Small intestine (tissue), 7 donors: ENCODE data around the gene RIC8B. TPM values are rescaled to one million over a fixed set of nuclear protein-coding genes. Genes with fewer than 3 reads are reported as not detected.

Source experiments
- DNase-seq, 2 donors: peaks; one replicate each; pipeline versions ENCODE4 v3.0.0 to v3.0.0-alpha.2; 2013
- FAIRE-seq: peaks from 2 replicates; lab custom pipeline; 2012; peaks lifted over from hg19 to GRCh38; lab: Jason Lieb, UNC
- H3K27ac ChIP-seq, 3 donors: one replicate each; pipeline ENCODE4 v1.5.1; 2013; ENCODE audit warnings: low read length in 2 of 3, mild to moderate bottlenecking in 2 of 3, control low read depth in 1 of 3, inconsistent platforms in 1 of 3, low read depth in 1 of 3, moderate library complexity in 1 of 3
- H3K27me3 ChIP-seq, 3 donors: one replicate each; pipeline ENCODE4 v1.6.1; 2013; ENCODE audit warnings: low read length in 3 of 3, inconsistent platforms in 1 of 3; ENCODE audit not compliant: control insufficient read depth in 3 of 3, insufficient read depth in 3 of 3
- H3K36me3 ChIP-seq, 3 donors: one replicate each; pipeline ENCODE4 v1.6.1; 2013; ENCODE audit warnings: low read length in 3 of 3, inconsistent platforms in 1 of 3, low read depth in 1 of 3, mild to moderate bottlenecking in 1 of 3, moderate library complexity in 1 of 3; ENCODE audit not compliant: control insufficient read depth in 3 of 3, insufficient read depth in 2 of 3
- H3K4me1 ChIP-seq, 3 donors: one replicate each; pipeline ENCODE4 v1.6.1; 2013; ENCODE audit warnings: low read length in 2 of 3, inconsistent platforms in 1 of 3, low read depth in 1 of 3, mild to moderate bottlenecking in 1 of 3, moderate library complexity in 1 of 3; ENCODE audit not compliant: control insufficient read depth in 3 of 3, insufficient read depth in 2 of 3
- H3K4me3 ChIP-seq, 3 donors: one replicate each; pipeline ENCODE4 v1.5.1; 2013; ENCODE audit warnings: low read length in 3 of 3, control low read depth in 1 of 3, inconsistent platforms in 1 of 3, low read depth in 1 of 3, mild to moderate bottlenecking in 1 of 3, moderate library complexity in 1 of 3
- H3K9me3 ChIP-seq, 2 donors: one replicate each; pipeline ENCODE4 v1.6.1; 2013; ENCODE audit warnings: low read depth in 1 of 2, low read length in 1 of 2; ENCODE audit not compliant: control insufficient read depth in 2 of 2, insufficient read depth in 1 of 2
- WGBS, 3 donors: extraction: QIAGEN DNeasy Blood & Tissue Kit; methylation state at CpG; one replicate each; pipeline ENCODE4 v1.1.7; 2013; 5-methylcytosine and 5-hydroxymethylcytosine counted together
- polyA plus RNA-seq, 4 donors: library from polyadenylated mRNA; stranded (reverse) in 3 of 4; unstranded in 1 of 4; fragments of 200-250 nt in 3 of 4; fragments of 120-200 nt in 1 of 4; gene quantifications; one replicate each; pipeline versions ENCODE4 v1.2.1 to v1.2.3, GENCODE V29; 2013
- donor health status: healthy with polysubstance abuse.
- donor health status: control.
- donor health status: control.
- donor health status: Bipolar disorder and iron deficiency.
- donor health status: healthy.

The RIC8B gene
- polyA plus RNA-seq, 4 donors, result 3.0 to 11.7 (median 5.4) TPM

DNA sequence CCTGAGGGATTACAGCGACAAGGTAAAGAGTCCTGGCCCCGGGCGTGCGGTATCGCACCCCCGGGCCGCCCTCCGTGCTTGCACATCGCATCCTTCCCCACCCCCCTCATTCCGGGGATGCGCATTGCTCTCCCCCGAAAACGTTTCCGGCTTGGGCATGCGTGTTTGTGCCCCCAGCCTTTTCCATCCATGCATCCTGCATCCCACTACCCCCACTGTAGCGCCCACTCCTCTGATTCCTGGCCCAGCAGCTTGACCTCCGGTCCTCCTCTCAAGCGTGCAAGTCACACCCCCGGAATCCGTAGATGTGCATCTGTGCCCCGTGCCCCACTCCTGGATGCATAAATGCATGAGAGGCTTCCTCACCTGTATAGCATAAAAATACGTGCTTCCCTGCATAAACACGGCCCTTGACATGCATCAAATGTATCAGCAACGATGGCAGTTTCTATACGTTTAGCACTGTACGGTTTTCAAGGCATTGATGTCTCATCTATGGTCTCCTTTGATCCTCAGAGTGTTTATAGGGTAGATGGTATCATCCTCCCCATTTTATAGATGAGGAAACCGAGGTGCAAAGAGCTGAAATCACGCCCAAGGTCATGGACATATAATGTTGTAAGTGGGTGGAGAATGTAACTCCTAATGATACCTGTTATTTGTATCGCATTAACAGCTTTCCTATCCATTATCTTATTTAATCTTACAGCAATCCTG lies 484 bp downstream of the RIC8B start:
- H3K27me3 ChIP-seq, result no peaks in the 10 kb centered on the region
- no peaks in the 10 kb centered on the region for H3K9me3 ChIP-seq
- FAIRE-seq (no peak), DNase-seq (peak in 1 of 2 donors; percentile 29)
- peak overlapping the region; percentile 90 to 99 (median 98) for H3K27ac ChIP-seq
- H3K4me3 ChIP-seq, result peak overlapping the region; percentile 65 to 98 (median 80)
- 2 to 4% (median 3%) methylated on average over 26 to 29 of the region's 29 CpGs for WGBS, 3 donors
- no peaks in the 10 kb centered on the region for H3K36me3 ChIP-seq
- H3K4me1 ChIP-seq, result peaks cover 3 to 14% (median 8%) of the 10 kb centered on the region in 3 donors

- 93 to 96% (median 95%) methylated on average over 5 of the region's 5 CpGs for WGBS, 3 donors
- peaks cover 3 to 15% (median 10%) of the 10 kb centered on the region in 3 donors for H3K4me1 ChIP-seq
- H3K36me3 ChIP-seq, result no peaks in the 10 kb centered on the region
- H3K27ac ChIP-seq, result no peak overlapping the region
- no peak overlapping the region for H3K4me3 ChIP-seq
- DNase-seq (no peak), FAIRE-seq (no peak)
- H3K9me3 ChIP-seq, result no peaks in the 10 kb centered on the region
- no peaks in the 10 kb centered on the region for H3K27me3 ChIP-seq
Observed at GRCh38 chr12:106776897-106777296, 2.4 kb downstream of the RIC8B start.

DNA sequence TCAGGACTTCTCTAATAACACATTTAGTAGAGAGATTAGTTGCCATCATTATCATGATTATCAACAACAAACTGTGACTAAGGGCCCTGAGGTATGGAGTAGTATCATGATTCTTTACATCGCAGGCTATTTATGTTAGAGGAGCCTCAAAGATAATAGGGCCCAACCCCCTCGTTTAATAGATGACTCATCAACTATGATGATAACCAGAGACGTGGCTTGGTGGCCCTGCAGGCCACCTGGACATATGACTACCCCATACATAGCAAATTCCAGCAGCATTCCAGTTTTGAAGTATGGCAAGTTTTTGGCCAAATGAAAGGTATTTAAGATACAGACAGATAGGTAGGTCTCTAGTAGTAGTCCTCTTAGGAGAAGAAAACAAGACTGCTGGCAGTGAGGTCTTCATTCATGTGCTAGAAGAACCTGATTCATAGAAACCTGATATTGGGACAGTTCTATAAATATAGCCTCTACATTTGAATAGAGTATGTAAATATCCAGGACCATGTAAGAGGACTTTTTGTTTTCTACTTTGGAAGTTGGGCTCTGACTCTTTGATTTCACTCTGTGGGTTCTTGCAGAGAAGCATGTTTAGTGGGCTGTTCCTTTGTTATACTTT lies 5.6 kb downstream of the RIC8B start:
- no peaks in the 10 kb centered on the region for H3K9me3 ChIP-seq
- no peak overlapping the region for H3K4me3 ChIP-seq
- H3K36me3 ChIP-seq, result peaks cover 0 to 5% (median 3%) of the 10 kb centered on the region in 3 donors
- DNase-seq, result peak; percentile 7 to 65
- WGBS, 3 donors, result 4 to 42% (median 37%) methylated on average over 3 of the region's 3 CpGs
- H3K4me1 ChIP-seq, result peaks cover 3 to 10% (median 9%) of the 10 kb centered on the region in 3 donors
- H3K27me3 ChIP-seq, result no peaks in the 10 kb centered on the region
- no peak overlapping the region for H3K27ac ChIP-seq
- no peak for FAIRE-seq

DNA sequence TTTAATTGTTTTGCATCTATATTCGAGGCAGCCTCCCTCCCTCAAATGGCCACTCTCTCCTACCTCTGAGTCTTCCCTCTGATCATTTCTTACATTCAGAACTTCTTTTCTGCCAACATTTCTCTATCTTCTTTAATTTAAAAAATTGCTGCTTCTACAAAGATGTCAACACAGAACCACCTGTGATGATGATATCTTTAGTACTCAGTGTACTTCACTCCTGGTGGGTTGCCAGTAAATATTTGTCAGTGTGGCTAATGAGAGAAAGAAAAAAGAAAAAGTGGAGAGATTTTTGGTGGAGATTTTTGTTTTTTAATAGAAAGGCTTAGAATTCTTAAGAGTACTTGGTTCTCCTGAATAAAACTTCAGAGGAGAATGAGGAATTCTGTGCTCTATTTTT lies 8.1 kb downstream of the RIC8B start:
- 55 to 80% (median 69%) methylated on average over 1 of the region's 1 CpG for WGBS, 3 donors
- H3K4me1 ChIP-seq, result peaks cover 0 to 7% (median 5%) of the 10 kb centered on the region in 3 donors
- no peaks in the 10 kb centered on the region for H3K27me3 ChIP-seq
- H3K36me3 ChIP-seq, result peaks cover 0 to 11% (median 5%) of the 10 kb centered on the region in 3 donors
- no peak for DNase-seq
- no peak for FAIRE-seq
- H3K4me3 ChIP-seq, result no peak overlapping the region
- H3K9me3 ChIP-seq, result no peaks in the 10 kb centered on the region
- no peak overlapping the region for H3K27ac ChIP-seq

DNA sequence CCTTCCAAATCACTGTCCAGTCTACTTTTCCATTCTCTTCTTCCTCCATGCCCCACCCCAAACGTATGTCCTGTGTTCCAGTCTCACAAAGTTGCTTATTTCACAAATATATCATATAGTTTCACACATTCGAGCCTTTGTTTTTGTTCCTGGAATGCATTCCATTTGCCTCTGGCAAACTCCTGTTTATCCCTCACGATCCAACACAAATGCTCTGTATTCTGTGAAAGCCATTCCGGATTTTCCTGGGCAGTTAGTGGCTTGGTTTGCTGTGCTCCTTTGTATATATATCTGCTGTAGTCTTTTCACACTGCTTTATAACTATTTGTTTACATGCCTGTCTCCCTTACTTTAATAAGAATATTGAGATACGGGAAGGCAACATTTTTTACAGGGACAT lies 9.0 kb downstream of the RIC8B start:
- Histone ChIP-seq H3K4me1 (peaks cover 0 to 5% (median 3%) of the 10 kb centered on the region in 3 donors), H3K27ac (no peak overlapping the region), H3K4me3 (no peak overlapping the region), H3K27me3 (no peaks in the 10 kb centered on the region), H3K9me3 (no peaks in the 10 kb centered on the region), H3K36me3 (peaks cover 0 to 15% (median 5%) of the 10 kb centered on the region in 3 donors)
- DNase-seq (no peak), FAIRE-seq (no peak)
- 74 to 93% (median 85%) methylated on average over 5 of the region's 5 CpGs for WGBS, 3 donors

GRCh38 chr12:106790020-106790419 lies 15.5 kb downstream of the RIC8B start:
- no peaks in the 10 kb centered on the region for H3K9me3 ChIP-seq
- H3K4me3 ChIP-seq, result no peak overlapping the region
- H3K27ac ChIP-seq, result no peak overlapping the region
- FAIRE-seq (no peak), DNase-seq (peak in 1 of 2 donors; percentile 6)
- no peaks in the 10 kb centered on the region for H3K27me3 ChIP-seq
- H3K36me3 ChIP-seq, result peaks cover 0 to 19% (median 10%) of the 10 kb centered on the region in 3 donors
- no peaks in the 10 kb centered on the region for H3K4me1 ChIP-seq
- 64 to 71% (median 71%) methylated on average over 2 of the region's 2 CpGs for WGBS, 3 donors

DNA sequence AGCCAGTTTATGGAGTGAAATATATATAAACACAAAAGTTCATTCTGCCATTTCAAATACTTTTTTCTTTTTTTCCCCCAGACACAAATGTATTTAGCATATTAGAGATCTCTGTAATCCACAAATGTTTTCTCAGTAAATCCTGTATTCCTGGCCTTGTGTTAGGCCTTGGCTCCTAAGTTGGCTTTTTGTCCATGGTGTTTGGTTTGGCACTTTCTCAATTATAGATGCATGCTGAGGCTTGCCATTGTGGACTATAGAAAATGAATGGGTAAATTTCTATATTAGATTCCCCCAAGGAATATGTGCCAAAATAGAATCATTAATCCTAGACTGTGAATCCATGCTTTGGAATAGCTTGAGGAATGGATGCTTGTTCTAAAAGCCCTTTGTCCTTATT lies 17.0 kb downstream of the RIC8B start:
- Histone ChIP-seq H3K4me1 (no peaks in the 10 kb centered on the region), H3K36me3 (peaks cover 0 to 14% (median 10%) of the 10 kb centered on the region in 3 donors), H3K27me3 (no peaks in the 10 kb centered on the region), H3K27ac (no peak overlapping the region), H3K4me3 (no peak overlapping the region), H3K9me3 (no peaks in the 10 kb centered on the region)
- no peak for DNase-seq
- FAIRE-seq, result no peak

- Histone ChIP-seq H3K4me3 (no peak overlapping the region), H3K27me3 (no peaks in the 10 kb centered on the region), H3K36me3 (peaks cover 0 to 10% (median 7%) of the 10 kb centered on the region in 3 donors), H3K4me1 (no peaks in the 10 kb centered on the region), H3K9me3 (no peaks in the 10 kb centered on the region), H3K27ac (no peak overlapping the region)
- FAIRE-seq (no peak), DNase-seq (no peak)
- 73 to 83% (median 76%) methylated on average over 1 of the region's 1 CpG for WGBS, 3 donors
Observed at GRCh38 chr12:106794369-106794768, 19.9 kb downstream of the RIC8B start.
